HEK293 (cell line): ENCODE results near the gene MSLN.

Experiments used
- CTCF ChIA-PET: fragments of 350-600 bp; formaldehyde crosslinking; extraction: SDS; loops from one replicate; lab custom pipeline; 2021; ENCODE audit warnings: antibody characterized with exemption; lab: Yijun Ruan, JAX
- POLR2A ChIA-PET: fragments of 300-600 bp; formaldehyde crosslinking; extraction: SDS; loops from one replicate; lab custom pipeline; 2020; ENCODE audit warnings: antibody characterized with exemption, inconsistent platforms; lab: Yijun Ruan, JAX
- H3K27ac ChIP-seq: fragments of 200-500 bp; sonication (Bioruptor generic); 2 replicates; pipeline ENCODE4 v1.5.1; 2014; ENCODE audit warnings: low read depth, low read length, control low read depth, inconsistent platforms; ENCODE audit errors: extremely low read depth
- H3K36me3 ChIP-seq, 2 experiments: fragments of 200-500 bp in 1 of 2; sonication (Bioruptor generic) in 1 of 2; 1 replicate in 1 of 2; 2 replicates in 1 of 2; pipeline ENCODE4 v1.5.1; 2014 to 2017; ENCODE audit warnings: inconsistent platforms in 2 of 2, low read length in 2 of 2; ENCODE audit not compliant: control insufficient read depth in 2 of 2, insufficient read depth in 1 of 2
- H3K4me1 ChIP-seq: fragments of 200-500 bp; sonication (Bioruptor generic); 2 replicates; pipeline ENCODE4 v1.5.1; 2014; ENCODE audit warnings: mild to moderate bottlenecking, low read length, inconsistent platforms; ENCODE audit not compliant: control insufficient read depth, insufficient read depth
- H3K4me3 ChIP-seq: 2 replicates; pipeline ENCODE4 v1.5.1; 2011; ENCODE audit warnings: low read depth, mild to moderate bottlenecking, control low read depth, low read length, moderate library complexity
- H3K9me3 ChIP-seq: fragments of 200-500 bp; sonication (Bioruptor generic); 2 replicates; pipeline ENCODE4 v1.5.1; 2014; ENCODE audit warnings: low read depth, low read length, inconsistent platforms; ENCODE audit not compliant: control insufficient read depth, insufficient read depth
- ATF2 ChIP-seq: fragments of 450-650 bp; formaldehyde crosslinking; IDR thresholded peaks from 2 replicates; pipeline ENCODE4 v1.5.1; 2016; ENCODE audit warnings: missing biosample characterization, missing genetic modification characterization, low read depth
- IKZF3 ChIP-seq: fragments of 450-650 bp; IDR thresholded peaks from 2 replicates; pipeline ENCODE4 v1.5.0; 2018; ENCODE audit warnings: missing biosample characterization, mild to moderate bottlenecking, missing genetic modification characterization, moderate library complexity
- KLF9 ChIP-seq: fragments of 450-650 bp; formaldehyde crosslinking; IDR thresholded peaks from 2 replicates; pipeline ENCODE4 v1.5.1; 2016; ENCODE audit warnings: missing biosample characterization, missing genetic modification characterization, low read depth
- PRDM1 ChIP-seq: fragments of 450-650 bp; formaldehyde crosslinking; IDR thresholded peaks from 2 replicates; pipeline ENCODE4; 2016; ENCODE audit warnings: missing biosample characterization, missing genetic modification characterization
- RBAK ChIP-seq: fragments of 450-650 bp; formaldehyde crosslinking; IDR thresholded peaks from 2 replicates; pipeline ENCODE4 v1.5.1; 2016; ENCODE audit warnings: missing biosample characterization, missing genetic modification characterization
- REST ChIP-seq: fragments of 450-650 bp; formaldehyde crosslinking; IDR thresholded peaks from 2 replicates; pipeline ENCODE4 v1.5.1; 2016; ENCODE audit warnings: missing biosample characterization, missing genetic modification characterization
- SP3 ChIP-seq: fragments of 450-650 bp; formaldehyde crosslinking; IDR thresholded peaks from 2 replicates; pipeline ENCODE4 v1.5.1; 2016; ENCODE audit warnings: missing biosample characterization, missing genetic modification characterization
- YY1 ChIP-seq: fragments of 450-650 bp; formaldehyde crosslinking; IDR thresholded peaks from 2 replicates; pipeline ENCODE4 v1.5.1; 2018; ENCODE audit warnings: missing biosample characterization, missing genetic modification characterization
- ZBTB11 ChIP-seq: fragments of 450-650 bp; formaldehyde crosslinking; conservative IDR thresholded peaks from 2 replicates; pipeline ENCODE4 v1.5.1; 2016; ENCODE audit warnings: low read depth, missing biosample characterization, missing genetic modification characterization
- ZBTB26 ChIP-seq: fragments of 450-650 bp; formaldehyde crosslinking; optimal IDR thresholded peaks from 2 replicates; pipeline ENCODE3; 2016; ENCODE audit warnings: missing biosample characterization, mild to moderate bottlenecking, missing genetic modification characterization
- ZBTB44 ChIP-seq: fragments of 450-650 bp; IDR thresholded peaks from 2 replicates; pipeline ENCODE4 v1.5.1; 2018; ENCODE audit warnings: missing biosample characterization, mild to moderate bottlenecking, missing genetic modification characterization
- ZFHX2 ChIP-seq: fragments of 450-650 bp; formaldehyde crosslinking; conservative IDR thresholded peaks from 2 replicates; pipeline ENCODE4 v1.5.1; 2016; ENCODE audit warnings: missing biosample characterization, missing genetic modification characterization
- ZIC2 ChIP-seq: fragments of 450-650 bp; formaldehyde crosslinking; IDR thresholded peaks from 2 replicates; pipeline ENCODE4 v1.5.1; 2016; ENCODE audit warnings: missing biosample characterization, missing genetic modification characterization
- ZNF184 ChIP-seq: fragments of 450-650 bp; IDR thresholded peaks from 2 replicates; pipeline ENCODE4 v1.5.1; 2018; ENCODE audit warnings: missing biosample characterization, mild to moderate bottlenecking, missing genetic modification characterization
- ZNF350 ChIP-seq: fragments of 450-650 bp; formaldehyde crosslinking; IDR thresholded peaks from 2 replicates; pipeline ENCODE4 v1.5.0; 2017; ENCODE audit warnings: missing biosample characterization, mild to moderate bottlenecking, missing genetic modification characterization
- ZNF449 ChIP-seq: fragments of 450-650 bp; formaldehyde crosslinking; IDR thresholded peaks from 2 replicates; pipeline ENCODE4 v1.5.1; 2017; ENCODE audit warnings: missing biosample characterization, mild to moderate bottlenecking, missing genetic modification characterization, moderate library complexity
- ZNF510 ChIP-seq: fragments of 450-650 bp; formaldehyde crosslinking; IDR thresholded peaks from 2 replicates; pipeline ENCODE4 v1.5.1; 2018; ENCODE audit warnings: mild to moderate bottlenecking, missing genetic modification characterization, missing biosample characterization; ENCODE audit not compliant: insufficient replicate concordance
- ZNF776 ChIP-seq: fragments of 450-650 bp; formaldehyde crosslinking; IDR thresholded peaks from 2 replicates; pipeline ENCODE4 v1.5.0; 2017; ENCODE audit warnings: missing biosample characterization, missing genetic modification characterization, borderline replicate concordance
- ZNF837 ChIP-seq: fragments of 450-650 bp; formaldehyde crosslinking; IDR thresholded peaks from 2 replicates; pipeline ENCODE4 v1.5.1; 2016; ENCODE audit warnings: missing biosample characterization, missing genetic modification characterization
- ZSCAN18 ChIP-seq: fragments of 450-650 bp; formaldehyde crosslinking; IDR thresholded peaks from 2 replicates; pipeline ENCODE4 v1.5.1; 2016; ENCODE audit warnings: missing biosample characterization, missing genetic modification characterization
- ZSCAN23 ChIP-seq: fragments of 450-650 bp; formaldehyde crosslinking; IDR thresholded peaks from 2 replicates; pipeline ENCODE4 v1.5.1; 2016; ENCODE audit warnings: missing biosample characterization, missing genetic modification characterization

Gene MSLN

GRCh38 chr16:715477-716199 is 44.9 kb upstream of the MSLN start:
- CTCF ChIA-PET: interaction anchor here (0.6 to 3.9 kb wide), 6 partner anchors 8 to 73 kb away, joined by 3 to 38 read pairs (median 6); partner anchors contain the start of genes CCDC78, CHTF18 and RPUSD1
- peaks cover 10% of the 10 kb centered on the region for H3K4me1 ChIP-seq
- H3K4me3 ChIP-seq: peak overlapping the region; percentile 44
- no peaks in the 10 kb centered on the region for H3K9me3 ChIP-seq
- H3K36me3 ChIP-seq: peaks cover 0 to 7% of the 10 kb centered on the region in 2 experiments; a peak in 1 of 3 replicates
- POLR2A ChIA-PET: interaction anchor here (0.8 to 1.7 kb wide), 8 partner anchors 8 to 89 kb away, joined by 3 to 8 read pairs (median 4); partner anchors contain the start of genes CCDC78 and HAGHL
- peak overlapping the region; percentile 66; the same call in 1 of the 2 replicates for H3K27ac ChIP-seq
- TF ChIP-seq ZIC2 (tag by site-specific recombination): peak; percentile 66
- TF ChIP-seq ZNF449 (tag by site-specific recombination): peak; percentile 77
- no peak for TF ChIP-seq ZNF510
- no peak for TF ChIP-seq ZSCAN18 (tag by site-specific recombination)
- no peak for TF ChIP-seq ZNF184 (tag by site-specific recombination)
- no peak for TF ChIP-seq PRDM1 (tag by site-specific recombination)
- TF ChIP-seq ZNF350 (tag by site-specific recombination): no peak
- no peak for TF ChIP-seq RBAK (tag by site-specific recombination)
- TF ChIP-seq REST: no peak
- TF ChIP-seq KLF9 (tag by site-specific recombination): peak; percentile 35; the same call in 1 of the 2 replicates
- TF ChIP-seq ATF2 (tag by site-specific recombination): no peak
- peak; percentile 28; the same call in 1 of the 2 replicates for TF ChIP-seq ZFHX2
- TF ChIP-seq IKZF3 (tag by site-specific recombination): no peak; the same call in none of the 2 replicates
- no peak for TF ChIP-seq ZBTB44 (tag by site-specific recombination)
- no peak for TF ChIP-seq ZNF837
- no peak for TF ChIP-seq YY1 (tag by site-specific recombination)
- no peak for TF ChIP-seq ZBTB11
- TF ChIP-seq ZBTB26: peak; percentile 61
- no peak for TF ChIP-seq ZSCAN23 (tag by site-specific recombination)
- TF ChIP-seq ZNF776 (tag by site-specific recombination): no peak
- TF ChIP-seq SP3 (tag by site-specific recombination): no peak
